Pericardium fibroblast (primary cell): Measurements from ENCODE around the gene FITM1. TPM values are rescaled to one million over a fixed set of nuclear protein-coding genes. Genes with fewer than 3 reads are reported as not detected.

Source experiments
- total RNA-seq: library from RNA; depleted of rRNA; stranded (reverse); fragments of >200 nt; gene quantifications from 2 replicates; pipeline ENCODE4 v1.2.3, GENCODE V29; 2015

The FITM1 gene, protein sequence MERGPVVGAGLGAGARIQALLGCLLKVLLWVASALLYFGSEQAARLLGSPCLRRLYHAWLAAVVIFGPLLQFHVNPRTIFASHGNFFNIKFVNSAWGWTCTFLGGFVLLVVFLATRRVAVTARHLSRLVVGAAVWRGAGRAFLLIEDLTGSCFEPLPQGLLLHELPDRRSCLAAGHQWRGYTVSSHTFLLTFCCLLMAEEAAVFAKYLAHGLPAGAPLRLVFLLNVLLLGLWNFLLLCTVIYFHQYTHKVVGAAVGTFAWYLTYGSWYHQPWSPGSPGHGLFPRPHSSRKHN
- 0.09 TPM in 1 of 2 replicates, not detected in the other for total RNA-seq

DNA sequence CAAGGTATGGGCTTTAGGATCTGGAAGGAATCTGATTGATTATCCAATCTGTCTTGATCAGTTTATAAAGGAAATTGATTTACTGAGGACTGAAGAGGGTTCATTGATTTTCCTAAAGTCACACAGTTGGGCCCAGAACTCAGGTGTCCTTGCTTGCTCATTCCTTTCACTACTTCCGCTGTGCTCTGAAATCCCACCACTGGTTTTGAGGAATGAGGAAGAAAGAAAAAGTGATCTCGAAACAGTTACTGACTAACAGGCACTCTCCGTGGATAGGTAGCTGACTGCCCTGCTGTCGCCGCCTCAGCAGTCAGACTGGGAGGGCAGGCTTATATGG lies at the start of gene FITM1:
Gene FITM1, plus strand, starts transcription at position 280 of the 337 bp plus-strand sequence. CDS start 905 bp downstream, outside the sequence.

DNA sequence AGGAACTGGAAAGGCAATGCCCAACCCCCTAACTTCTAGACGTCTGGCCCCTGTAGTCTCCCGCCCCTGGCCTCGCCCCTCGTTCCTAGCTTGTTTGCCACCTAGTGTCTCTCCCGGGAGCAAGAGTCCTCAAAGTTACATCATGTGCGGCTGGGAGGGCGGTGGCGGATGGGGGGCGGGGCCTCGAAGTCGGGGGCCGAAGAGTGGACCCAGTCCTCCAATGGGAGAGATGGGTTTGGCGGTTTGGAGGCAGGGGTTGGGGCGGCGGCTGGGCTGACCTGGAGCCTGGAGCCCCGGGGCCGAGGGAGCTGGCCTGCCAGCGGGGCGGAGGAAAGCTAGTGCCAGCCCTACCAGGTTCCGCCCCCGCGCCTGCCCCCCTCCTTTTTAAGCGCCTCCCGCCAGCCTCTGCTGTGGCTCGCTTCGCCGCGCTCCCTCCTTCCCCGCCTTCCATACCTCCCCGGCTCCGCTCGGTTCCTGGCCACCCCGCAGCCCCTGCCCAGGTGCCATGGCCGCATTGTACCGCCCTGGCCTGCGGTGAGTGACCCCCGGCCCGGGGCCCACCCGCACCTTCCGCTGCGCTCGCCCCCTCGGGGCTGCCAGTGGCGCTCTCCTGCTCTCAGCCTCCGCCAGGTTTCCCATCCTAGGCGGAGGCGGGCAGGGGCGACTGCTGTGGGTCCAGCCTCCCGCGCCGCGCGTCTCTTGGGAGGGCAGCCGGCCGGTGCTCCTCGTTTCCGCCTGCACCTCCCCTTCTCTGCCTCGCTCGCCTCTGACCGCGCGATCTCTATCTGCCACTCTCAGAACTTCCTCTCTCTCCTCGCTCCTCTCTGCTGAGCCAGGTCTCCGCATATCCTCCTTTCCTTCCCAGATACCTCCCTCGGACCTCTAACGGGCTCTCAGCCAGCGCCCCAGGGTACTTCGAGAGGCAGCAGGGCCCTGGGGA lies 36.3 kb upstream of the FITM1 start, which contains the start of gene PCK2:
Gene PCK2, plus strand, starts transcription at position 411 of the 940 bp plus-strand sequence. Its CDS starts 95 bp downstream, at position 506.

DNA sequence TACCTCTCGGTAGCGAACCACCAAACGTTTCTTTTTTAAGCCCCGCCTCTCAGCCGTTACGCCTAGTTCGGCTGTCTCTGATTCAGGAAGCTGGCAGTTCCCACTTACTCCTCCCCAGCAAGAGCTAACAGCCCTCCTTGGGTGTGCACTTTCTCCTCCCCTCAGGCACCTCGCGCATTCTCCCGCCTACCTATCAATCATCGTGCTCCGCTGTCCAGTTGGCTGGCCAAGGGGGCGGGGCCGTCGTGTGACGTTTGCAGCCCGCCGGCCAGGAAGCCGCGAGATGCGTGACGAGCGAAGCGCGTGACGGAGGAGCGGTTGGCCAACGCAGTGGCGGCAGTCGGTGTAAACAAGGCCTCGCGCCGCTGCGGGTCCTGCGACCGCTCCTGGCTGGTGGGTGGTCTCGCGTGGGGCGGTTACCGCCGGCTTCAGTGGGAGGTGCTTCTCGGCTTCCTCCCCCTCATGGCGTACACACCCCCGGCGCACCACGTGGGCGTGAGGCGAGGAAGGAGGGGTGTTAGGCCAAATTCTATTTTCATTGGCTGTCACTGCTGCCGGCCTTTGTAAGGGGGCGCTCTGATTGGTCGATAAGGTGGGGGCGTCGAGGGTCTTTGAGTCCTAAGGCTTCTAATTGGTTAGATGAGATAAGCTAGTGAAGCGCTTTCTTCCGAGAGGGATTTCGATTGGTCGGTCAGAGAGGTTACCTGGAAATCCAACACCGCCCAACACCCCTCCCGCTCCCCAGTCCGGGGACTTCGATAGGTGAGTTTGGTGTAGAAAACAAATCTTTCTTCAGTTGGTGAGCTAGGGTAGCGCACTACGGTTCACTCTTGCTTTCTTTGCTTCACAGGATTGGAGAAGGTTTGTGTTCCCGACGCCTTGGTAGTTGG lies 15.7 kb upstream of the FITM1 start, which contains the start of the genes DCAF11 and NRL:
Gene DCAF11, plus strand, starts transcription at position 246 of the 890 bp plus-strand sequence. CDS start 818 bp downstream, outside the sequence.
Gene NRL, minus strand, starts transcription at position 418 of the 890 bp plus-strand sequence. CDS start 32,101 bp downstream, outside the sequence.

DNA sequence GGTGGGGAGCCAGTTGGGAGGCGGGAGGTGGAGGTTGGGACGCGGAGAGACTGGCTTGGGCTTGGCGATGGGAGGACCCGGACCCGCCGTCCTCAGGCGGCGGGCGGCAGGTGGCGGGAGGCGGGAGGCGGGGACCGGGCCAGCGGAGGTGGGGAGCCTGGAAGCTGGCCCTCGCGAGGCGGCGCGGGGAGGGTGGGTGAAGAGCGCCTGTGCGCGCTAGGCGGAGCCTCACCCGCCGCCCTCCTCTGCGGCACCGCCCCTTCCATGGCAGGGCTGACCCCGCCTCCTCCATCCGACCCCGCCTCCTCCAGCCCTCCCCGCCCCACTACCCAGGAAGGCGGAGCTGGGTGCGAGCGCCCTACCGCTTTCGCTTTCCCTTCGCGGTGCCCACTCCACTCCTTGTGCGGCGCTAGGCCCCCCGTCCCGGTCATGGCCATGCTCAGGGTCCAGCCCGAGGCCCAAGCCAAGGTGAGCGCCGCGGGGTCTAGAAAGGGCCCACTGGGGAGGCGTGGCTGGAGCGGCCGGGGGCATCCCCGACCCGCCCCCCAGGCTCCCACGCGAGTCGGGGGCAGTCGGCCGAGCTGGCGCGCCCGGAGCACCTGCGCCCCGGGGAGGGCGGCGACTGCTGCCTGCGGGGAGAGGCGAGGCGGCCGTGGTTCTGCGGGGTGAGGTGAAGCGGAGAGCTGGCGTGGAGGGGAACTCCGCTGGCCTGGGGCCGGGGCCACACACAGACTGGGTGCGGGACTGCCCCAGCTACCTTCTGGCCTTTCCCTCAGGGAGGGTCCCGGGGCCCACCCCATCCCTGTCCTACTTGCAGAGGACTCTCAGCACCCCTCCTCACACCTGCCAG lies 5.6 kb downstream of the FITM1 start, which contains the start of gene PSME1:
Gene PSME1, plus strand, starts transcription at position 361 of the 850 bp plus-strand sequence. Its CDS starts 69 bp downstream, at position 430.

DNA sequence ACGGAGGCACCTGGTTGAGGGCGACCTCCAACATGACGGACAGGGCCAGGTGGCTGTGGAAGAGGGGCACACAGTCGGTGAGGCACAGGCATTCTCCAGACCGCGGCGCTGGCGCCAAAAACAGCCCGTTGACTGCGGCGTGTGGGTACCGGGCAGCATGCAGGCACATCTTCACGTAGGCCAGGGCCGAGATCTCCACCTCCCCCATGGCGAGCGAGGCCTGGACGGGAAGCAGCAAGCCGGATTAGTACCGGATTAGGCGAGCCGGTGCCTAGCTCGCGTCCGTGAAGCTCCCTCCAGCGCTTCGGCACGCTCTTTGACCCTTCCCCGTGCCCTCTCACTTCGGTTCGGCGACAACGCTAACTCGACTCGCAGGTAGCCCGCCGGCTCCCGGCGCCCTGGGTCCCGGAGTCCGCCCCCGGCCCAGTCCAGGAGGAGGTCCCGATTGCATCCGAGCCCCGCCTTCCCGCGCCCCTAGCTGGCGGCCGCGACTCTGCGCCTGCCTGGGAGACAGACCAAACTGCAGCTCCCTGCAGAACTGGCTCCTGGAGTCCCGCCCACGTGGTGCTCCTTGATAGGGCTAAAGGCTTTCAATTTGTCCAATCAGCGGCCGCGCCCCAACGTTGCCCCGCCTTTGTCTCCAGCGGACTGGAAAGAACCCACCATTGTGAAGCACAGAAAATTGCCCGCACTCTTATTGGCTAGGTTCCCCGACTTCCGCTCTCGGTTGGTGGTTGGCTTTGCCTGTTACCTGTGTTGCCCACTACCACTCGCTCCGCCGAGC lies 10.8 kb downstream of the FITM1 start, which contains the start of gene EMC9:
Gene EMC9, minus strand, starts transcription at position 495 of the 784 bp plus-strand sequence. Its CDS starts 287 bp downstream, at position 208.

DNA sequence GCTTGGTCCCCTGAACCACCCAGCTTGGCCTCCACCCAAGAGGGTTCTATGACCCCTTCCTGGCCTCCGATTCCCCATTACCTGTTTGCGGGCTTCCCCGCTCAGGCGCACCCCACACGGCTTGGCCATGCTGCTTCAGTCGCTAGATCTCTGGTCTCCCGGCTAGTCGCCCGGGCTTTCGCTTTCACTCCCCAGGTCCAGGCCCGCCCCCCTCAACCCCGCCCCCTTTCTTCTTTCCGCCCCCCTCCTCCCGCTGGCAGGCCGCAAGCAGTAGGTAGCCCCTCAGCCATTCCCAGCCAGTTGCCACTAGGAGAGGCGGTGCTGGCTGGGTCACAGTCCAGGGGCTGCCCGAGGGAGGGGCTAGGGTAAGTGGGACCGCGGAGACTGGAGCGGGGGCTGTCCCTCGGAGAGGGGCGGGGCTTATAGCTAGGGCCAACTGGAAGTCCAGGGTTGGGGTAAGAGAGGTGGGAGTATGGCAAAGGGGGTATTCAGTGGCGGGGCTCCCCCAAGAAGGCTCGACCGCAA lies 16.1 kb downstream of the FITM1 start, which contains the start of gene PSME2:
Gene PSME2, minus strand, starts transcription at position 158 of the 525 bp plus-strand sequence. Its CDS starts 29 bp downstream, at position 129.

DNA sequence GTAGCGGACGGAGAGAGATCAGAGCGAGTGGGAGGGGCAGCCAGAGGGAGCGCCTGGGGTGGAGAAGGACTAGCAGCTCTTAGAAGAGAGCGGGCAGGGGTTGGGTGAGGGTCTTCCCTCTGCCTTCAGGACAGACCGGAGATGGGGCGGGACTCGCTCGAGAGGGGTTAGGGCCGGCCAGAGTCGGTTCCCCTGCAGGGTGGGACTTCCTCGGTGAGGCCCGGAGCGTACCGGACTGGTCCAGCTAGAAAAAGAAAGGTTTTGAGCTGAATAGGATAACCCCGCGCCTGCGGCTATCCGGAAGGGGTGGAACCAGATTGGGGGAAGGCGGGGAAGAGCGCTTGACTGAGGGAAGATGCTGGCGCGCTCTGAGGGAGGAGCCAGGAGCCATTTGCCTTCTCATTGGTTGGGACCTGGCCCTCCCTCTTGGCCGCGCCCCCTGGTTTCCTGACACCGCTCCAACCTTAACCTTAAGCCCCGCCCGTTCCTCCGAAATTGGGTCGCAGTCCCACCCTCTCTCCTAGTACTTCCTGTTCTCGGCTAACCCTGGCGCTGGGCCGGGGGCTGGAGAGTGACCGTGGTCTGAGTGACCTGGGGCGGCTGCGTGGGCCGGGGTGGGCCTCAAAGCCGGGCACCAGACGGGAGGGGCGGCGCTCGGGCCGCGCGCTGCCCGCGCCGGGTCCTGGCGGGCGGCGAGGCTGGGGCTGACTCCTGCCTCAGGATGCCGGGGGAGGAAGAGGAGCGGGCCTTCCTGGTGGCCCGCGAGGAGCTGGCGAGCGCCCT lies 16.7 kb downstream of the FITM1 start, which contains the start of gene RNF31:
Gene RNF31, plus strand, starts transcription at position 521 of the 783 bp plus-strand sequence. Its CDS starts 201 bp downstream, at position 722.

DNA sequence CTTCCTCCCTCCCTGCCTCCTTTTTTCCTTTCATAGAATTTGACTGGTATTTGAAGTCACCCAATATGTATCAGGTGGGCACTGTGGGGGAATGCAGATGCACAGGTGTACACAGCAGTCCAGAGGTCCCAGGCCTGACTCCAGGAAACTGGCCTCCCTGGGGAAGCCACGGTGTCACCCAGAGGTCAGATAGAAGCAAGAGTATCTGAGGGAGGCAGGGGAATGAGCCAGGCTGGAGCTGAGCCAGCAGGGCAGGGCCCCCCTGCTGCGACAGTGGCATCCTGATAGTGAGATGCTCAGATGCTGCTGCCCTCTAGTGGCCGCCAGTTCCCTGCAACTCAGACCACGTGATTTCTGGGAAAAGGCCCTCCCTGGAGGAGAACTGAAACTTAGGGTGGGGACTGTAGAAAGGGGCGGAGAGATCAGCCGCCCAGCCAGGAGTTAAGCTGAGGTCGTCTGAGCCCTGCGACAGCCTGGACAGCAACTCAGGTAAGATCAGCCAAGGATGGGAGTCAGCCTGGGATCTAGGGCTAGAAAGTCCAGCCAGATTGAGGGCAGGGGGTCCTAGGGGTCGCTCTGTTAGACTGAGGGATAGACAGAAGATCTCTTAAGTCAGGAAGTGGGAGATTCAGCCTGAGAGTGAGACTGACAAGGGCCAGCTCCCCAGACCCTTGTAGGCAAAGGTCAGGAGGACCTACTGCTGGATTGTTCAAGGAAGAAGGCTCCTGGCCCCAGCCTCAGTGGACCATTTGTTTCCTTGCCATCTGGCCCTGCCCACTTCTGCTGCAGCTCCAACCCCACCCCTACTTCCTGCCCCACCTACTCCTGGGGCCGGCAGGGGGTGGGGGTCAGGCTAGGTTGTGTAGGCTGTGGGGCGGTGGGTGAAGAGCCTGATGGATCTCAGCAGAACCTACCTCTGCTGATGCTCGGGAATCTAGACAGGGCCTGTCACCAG lies 30.7 kb downstream of the FITM1 start, which contains the start of gene IRF9:
Gene IRF9, plus strand, starts transcription at position 416 of the 955 bp plus-strand sequence. CDS start 880 bp downstream, outside the sequence.

DNA sequence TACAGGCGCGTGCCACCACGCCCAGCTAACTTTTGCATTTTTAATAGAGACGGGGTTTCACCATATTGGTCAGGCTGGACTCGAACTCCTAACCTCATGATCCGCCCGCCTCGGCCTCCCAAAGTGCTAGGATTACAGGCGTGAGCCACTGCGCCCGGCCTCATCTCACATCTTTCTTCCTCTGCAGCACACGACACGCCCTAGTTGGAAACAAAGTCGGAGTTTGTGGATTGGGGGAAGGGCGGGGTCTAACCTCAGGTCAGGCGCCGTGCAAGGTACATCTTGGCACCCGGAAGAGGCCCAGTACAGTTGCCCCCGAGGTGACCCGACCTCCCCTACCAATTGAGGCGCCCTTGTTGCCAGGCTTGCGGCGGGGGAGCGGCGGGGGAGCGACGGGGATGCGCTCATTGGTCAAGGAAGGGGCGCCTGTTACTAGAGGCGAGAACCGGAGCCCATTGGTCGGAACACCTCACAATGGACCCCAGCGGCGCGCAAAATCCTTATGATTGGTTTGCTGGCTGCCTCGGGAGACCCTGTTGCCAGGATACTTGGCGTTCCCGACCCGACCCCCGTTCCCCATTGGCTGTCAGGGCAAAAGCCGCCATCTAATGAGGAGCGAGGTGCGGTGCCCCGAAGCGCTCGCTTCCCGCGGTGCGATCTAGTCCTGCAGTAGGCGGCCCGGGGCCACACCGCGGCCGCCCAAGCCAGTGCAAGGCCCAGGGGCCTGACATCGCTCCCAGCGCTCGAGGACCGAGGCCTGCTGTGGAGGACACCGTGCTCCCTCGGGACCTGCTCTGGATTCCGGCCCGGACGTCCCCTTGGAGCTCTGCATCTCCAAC lies 41.2 kb downstream of the FITM1 start, which contains the start of gene REC8:
Gene REC8, plus strand, starts transcription at position 659 of the 839 bp plus-strand sequence. CDS start 473 bp downstream, outside the sequence.

Other genes starting within 250 kb of the FITM1 start
- 54.4 and 60.7 TPM in 2 replicates for gene DHRS4, start 176.9 kb upstream of the FITM1 start, total RNA-seq
- gene DHRS4L2, start 141.7 kb upstream of the FITM1 start, total RNA-seq = 10.5 and 19.1 TPM in 2 replicates
- gene CARMIL3, start 78.7 kb upstream of the FITM1 start, total RNA-seq = 0.23 TPM in 1 of 2 replicates, not detected in the other
- gene CPNE6, start 59.1 kb upstream of the FITM1 start, total RNA-seq = not detected in 2 replicates
- gene PCK2, start 36.3 kb upstream of the FITM1 start, total RNA-seq = 29.8 TPM in 2 replicates
- gene DCAF11, start 15.9 kb upstream of the FITM1 start, total RNA-seq = 40.7 and 41.4 TPM in 2 replicates
- 0.12 and 3.7 TPM in 2 replicates for gene NRL, start 15.7 kb upstream of the FITM1 start, total RNA-seq
- gene PSME1, start 5.5 kb downstream of the FITM1 start, total RNA-seq = 155 and 162 TPM in 2 replicates
- gene EMC9, start 10.9 kb downstream of the FITM1 start, total RNA-seq = 10.2 and 11.3 TPM in 2 replicates
- 48.4 and 65.5 TPM in 2 replicates for gene PSME2, start 16.0 kb downstream of the FITM1 start, total RNA-seq
- 44.8 and 49.7 TPM in 2 replicates for gene RNF31, start 16.8 kb downstream of the FITM1 start, total RNA-seq
- 26.7 and 48.1 TPM in 2 replicates for gene IRF9, start 30.6 kb downstream of the FITM1 start, total RNA-seq
- 15.1 and 18.4 TPM in 2 replicates for gene REC8, start 41.4 kb downstream of the FITM1 start, total RNA-seq
- gene IPO4, start 58.2 kb downstream of the FITM1 start, total RNA-seq = 23.9 and 28.9 TPM in 2 replicates
- gene TM9SF1, start 64.8 kb downstream of the FITM1 start, total RNA-seq = 54.7 and 58.8 TPM in 2 replicates
- gene TSSK4, start 75.0 kb downstream of the FITM1 start, total RNA-seq = not detected in 2 replicates
- 30.9 and 31.7 TPM in 2 replicates for gene CHMP4A, start 82.8 kb downstream of the FITM1 start, total RNA-seq
- gene MDP1, start 85.4 kb downstream of the FITM1 start, total RNA-seq = 16.2 and 17.8 TPM in 2 replicates
- 140 and 180 TPM in 2 replicates for gene NEDD8, start 101.7 kb downstream of the FITM1 start, total RNA-seq
- gene GMPR2, start 102.3 kb downstream of the FITM1 start, total RNA-seq = 30.3 and 55.7 TPM in 2 replicates
- gene TINF2, start 112.0 kb downstream of the FITM1 start, total RNA-seq = 48.6 and 58.6 TPM in 2 replicates
- 1.0 and 7.9 TPM in 2 replicates for gene TGM1, start 132.5 kb downstream of the FITM1 start, total RNA-seq
- gene RABGGTA, start 140.9 kb downstream of the FITM1 start, total RNA-seq = 23.0 and 27.1 TPM in 2 replicates
- gene DHRS1, start 169.1 kb downstream of the FITM1 start, total RNA-seq = 6.9 and 26.3 TPM in 2 replicates
- 10.9 and 11.0 TPM in 2 replicates for gene NOP9, start 169.2 kb downstream of the FITM1 start, total RNA-seq
- gene CIDEB, start 177.3 kb downstream of the FITM1 start, total RNA-seq = 1.0 and 1.2 TPM in 2 replicates
- gene LTB4R2, start 179.5 kb downstream of the FITM1 start, total RNA-seq = 1.5 and 6.7 TPM in 2 replicates
- gene LTB4R, start 180.8 kb downstream of the FITM1 start, total RNA-seq = 2.1 and 4.5 TPM in 2 replicates
- 0.26 and 2.1 TPM in 2 replicates for gene ADCY4, start 204.4 kb downstream of the FITM1 start, total RNA-seq
- gene RIPK3, start 209.3 kb downstream of the FITM1 start, total RNA-seq = 0.35 and 0.51 TPM in 2 replicates
- 59.5 and 83.0 TPM in 2 replicates for gene NFATC4, start 237.5 kb downstream of the FITM1 start, total RNA-seq